ENCODE results near the gene ZFAND3. TPM values are rescaled to one million over a fixed set of nuclear protein-coding genes. Genes with fewer than 3 reads are reported as not detected.
A peak's percentile ranks its signal among the peaks of the same experiment; 100 is the strongest.

ZFAND3 gene
- total and polyA plus RNA-seq, 7 donors: 48.5 to 166 (median 141) TPM

- no peak overlapping the region for H3K4me3 ChIP-seq
- WGBS, 3 donors: 81 to 86% (median 84%) methylated on average over 7 of the region's 7 CpGs
- no peaks in the 10 kb centered on the region for H3K4me1 ChIP-seq
- TF ChIP-seq CTCF (IDR thresholded peaks at IDR 0.05): no peak
- ATAC-seq (no peak), DNase-seq (no peak)
- intact Hi-C loops (cut with DNase I): no loop called here
- H3K9me3 ChIP-seq: no peaks in the 10 kb centered on the region
- H3K27me3 ChIP-seq (ENCODE audit: insufficient read depth in 3 of 3, low read length in 2 of 3): no peaks in the 10 kb centered on the region
- H3K36me3 ChIP-seq (ENCODE audit: insufficient read depth in 1 of 2, low read depth in 1 of 2): peaks cover 0 to 5% of the 10 kb centered on the region in 2 donors
- no peak overlapping the region for H3K27ac ChIP-seq
Measured at GRCh38 chr6:38142178-38142902, 322.8 kb downstream of the ZFAND3 start.

GRCh38 chr6:38143191-38144150 lies 323.9 kb downstream of the ZFAND3 start:
- WGBS, 3 donors: 49 to 63% (median 60%) methylated on average over 8 of the region's 8 CpGs
- no peaks in the 10 kb centered on the region for H3K9me3 ChIP-seq
- H3K27me3 ChIP-seq (ENCODE audit: insufficient read depth in 3 of 3, low read length in 2 of 3): no peaks in the 10 kb centered on the region
- H3K4me1 ChIP-seq: no peaks in the 10 kb centered on the region
- no peak overlapping the region for H3K27ac ChIP-seq
- ATAC-seq (peak in 1 of 4 donors; percentile 46), DNase-seq (no peak)
- TF ChIP-seq CTCF (IDR thresholded peaks at IDR 0.05): no peak
- H3K36me3 ChIP-seq (ENCODE audit: insufficient read depth in 1 of 2, low read depth in 1 of 2): peaks cover 0 to 5% of the 10 kb centered on the region in 2 donors
- intact Hi-C loops (cut with DNase I): no loop called here
- no peak overlapping the region for H3K4me3 ChIP-seq

- no peak for TF ChIP-seq CTCF (IDR thresholded peaks at IDR 0.05)
Measured at GRCh38 chr6:38144365-38144945, 324.9 kb downstream of the ZFAND3 start.

GRCh38 chr6:38146021-38146733 lies 326.6 kb downstream of the ZFAND3 start:
- ATAC-seq (peak in 1 of 4 donors; percentile 45), DNase-seq (no peak)
- WGBS, 3 donors: 81 to 84% (median 83%) methylated on average over 8 of the region's 8 CpGs
- Histone ChIP-seq H3K36me3 (ENCODE audit: insufficient read depth in 1 of 2, low read depth in 1 of 2) (peaks cover 0 to 3% of the 10 kb centered on the region in 2 donors), H3K4me1 (no peaks in the 10 kb centered on the region), H3K27ac (no peak overlapping the region), H3K9me3 (no peaks in the 10 kb centered on the region), H3K27me3 (ENCODE audit: insufficient read depth in 3 of 3, low read length in 2 of 3) (no peaks in the 10 kb centered on the region), H3K4me3 (no peak overlapping the region)
- intact Hi-C loops (cut with DNase I): no loop called here
- TF ChIP-seq CTCF (IDR thresholded peaks at IDR 0.05): no peak

More at GRCh38 chr6:38144365-38144945, 324.9 kb downstream of the ZFAND3 start:
- no peaks in the 10 kb centered on the region for H3K9me3 ChIP-seq
- H3K36me3 ChIP-seq (ENCODE audit: insufficient read depth in 1 of 2, low read depth in 1 of 2): no peaks in the 10 kb centered on the region
- WGBS, 3 donors: 91 to 98% (median 93%) methylated on average over 5 of the region's 5 CpGs
- no peaks in the 10 kb centered on the region for H3K4me1 ChIP-seq
- ATAC-seq (no peak), DNase-seq (no peak)
- no peak overlapping the region for H3K4me3 ChIP-seq
- no peaks in the 10 kb centered on the region for H3K27me3 ChIP-seq (ENCODE audit: insufficient read depth in 3 of 3, low read length in 2 of 3)
- H3K27ac ChIP-seq: no peak overlapping the region
- intact Hi-C loops (cut with DNase I): no loop called here
